CD4-positive, alpha-beta T cell (primary cell): ENCODE data around the gene CUEDC1. TPM values are rescaled to one million over a fixed set of nuclear protein-coding genes. Genes with fewer than 3 reads are reported as not detected.

ENCODE experiments used
- ATAC-seq: fragments of 200-7000 bp; cut with Tn5 transposase; one replicate; pipeline ENCODE4 v1.10.0; 2022; ENCODE audit warnings: mild to moderate bottlenecking; ENCODE audit not compliant: poor library complexity
- CTCF ChIA-PET: fragments of 350-600 bp; sonication (Branson Sonifier 250); formaldehyde crosslinking; loops from one replicate; lab custom pipeline; 2021; ENCODE audit warnings: antibody characterized with exemption, inconsistent platforms; lab: Charles Lee
- POLR2A ChIA-PET: fragments of 350-600 bp; sonication (Branson Sonifier 250); formaldehyde crosslinking; loops from one replicate; lab custom pipeline; 2021; ENCODE audit warnings: antibody characterized with exemption, inconsistent platforms; lab: Charles Lee
- DNase-seq, 14 experiments: peaks; one replicate each; pipeline ENCODE4 v3.0.0-alpha.2; 2013 to 2020; ENCODE audit warnings: mixed read lengths in 2 of 14
- H3K27ac ChIP-seq, 2 donors: one replicate each; pipeline versions ENCODE4 v1.5.1 to v1.7.0; 2013; ENCODE audit warnings: low read length in 2 of 2, low read depth in 1 of 2, mild to moderate bottlenecking in 1 of 2
- H3K27me3 ChIP-seq, 2 experiments: 1 replicate in 1 of 2; 2 replicates in 1 of 2; pipeline versions ENCODE4 v1.6.1 to v1.7.0; 2013; ENCODE audit warnings: low read length in 2 of 2, control low read depth in 1 of 2, mild to moderate bottlenecking in 1 of 2, moderate library complexity in 1 of 2; ENCODE audit not compliant: insufficient read depth in 2 of 2, control insufficient read depth in 1 of 2
- H3K36me3 ChIP-seq: one replicate; pipeline ENCODE4 v1.6.1; 2013; ENCODE audit warnings: low read length, control low read depth; ENCODE audit not compliant: insufficient read depth
- H3K4me1 ChIP-seq: one replicate; pipeline ENCODE4 v1.6.1; 2013; ENCODE audit warnings: low read length, control low read depth; ENCODE audit not compliant: insufficient read depth
- H3K4me3 ChIP-seq: one replicate; pipeline ENCODE4 v1.5.1; 2013; ENCODE audit warnings: mild to moderate bottlenecking, low read length, moderate library complexity
- H3K9me3 ChIP-seq, 2 experiments: 1 replicate in 1 of 2; 2 replicates in 1 of 2; pipeline versions ENCODE4 v1.6.1 to v1.7.0; 2013; ENCODE audit warnings: low read length in 2 of 2, mild to moderate bottlenecking in 2 of 2, control low read depth in 1 of 2, moderate library complexity in 1 of 2; ENCODE audit not compliant: control insufficient read depth in 1 of 2, insufficient read depth in 1 of 2
- H3K27ac Mint-ChIP-seq: one replicate; pipeline ENCODE4 v1.8.0; 2020; ENCODE audit warnings: mixed read lengths
- H3K27me3 Mint-ChIP-seq: one replicate; pipeline ENCODE4 v1.8.0; 2021; ENCODE audit warnings: mixed read lengths
- H3K36me3 Mint-ChIP-seq: one replicate; pipeline ENCODE4 v1.8.0; 2021; ENCODE audit warnings: low read depth, mixed read lengths
- H3K4me1 Mint-ChIP-seq: one replicate; pipeline ENCODE4 v1.8.0; 2021; ENCODE audit warnings: low read depth, mixed read lengths
- H3K4me3 Mint-ChIP-seq: one replicate; pipeline ENCODE4 v1.8.0; 2020; ENCODE audit warnings: mild to moderate bottlenecking, mixed read lengths
- H3K9me3 Mint-ChIP-seq: one replicate; pipeline ENCODE4 v1.8.0; 2020; ENCODE audit warnings: mixed read lengths
- CTCF ChIP-seq: fragments of 200-600 bp; IDR thresholded peaks from one replicate; pipeline ENCODE4 v1.8.0; 2022; ENCODE audit warnings: antibody characterized with exemption, mild to moderate bottlenecking
- intact Hi-C, 2 experiments: fragments of 100-400 bp; cut with DNase I in 1 of 2; cut with micrococcal nuclease in 1 of 2; formaldehyde crosslinking; loops; one replicate each; pipeline versions ENCODE4 v1.15.1 to v1.9.0; 2023 to 2025; cut with DNase I, micrococcal nuclease
- total RNA-seq, 174 experiments: library from RNA in 2 of 174; stranded (reverse) in 2 of 174; gene quantifications; one replicate each; pipeline ENCODE4 v1.2.3 and lab custom pipeline; 2021 to 2026

The CUEDC1 gene
- total RNA-seq, 2 experiments from 2014 or later = 0.41 to 1.0 TPM

DNA sequence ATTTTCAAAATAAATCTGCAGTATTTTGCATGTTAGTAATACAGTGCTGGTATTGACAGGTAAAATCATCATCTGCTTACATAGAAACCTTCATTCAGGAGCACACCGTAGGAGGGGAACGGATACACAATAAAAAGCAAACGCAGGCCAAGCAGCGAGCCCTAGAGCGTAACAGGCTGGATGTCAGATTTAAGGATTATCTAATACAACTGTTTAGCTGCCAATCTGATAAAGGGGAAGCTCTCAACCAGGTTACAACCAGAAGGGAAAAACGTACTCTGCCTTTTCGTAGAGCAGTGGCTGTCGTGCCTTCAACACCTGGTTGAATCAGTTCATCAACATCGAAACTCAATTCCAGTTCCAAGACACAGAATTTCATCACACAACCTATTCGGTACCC, 16.4 kb upstream of the CUEDC1 start:
- Histone ChIP-seq H3K4me1 (no peaks in the 10 kb centered on the region), H3K27ac (no peak overlapping the region), H3K9me3 (no peaks in the 10 kb centered on the region), H3K4me3 (no peak overlapping the region), H3K36me3 (peaks cover 38% of the 10 kb centered on the region), H3K27me3 (no peaks in the 10 kb centered on the region)
- no peak overlapping the region for H3K27ac Mint-ChIP-seq
- peaks cover 41% of the 10 kb centered on the region for H3K36me3 Mint-ChIP-seq
- intact Hi-C loops = no loop called here
- ATAC-seq = no peak
- H3K9me3 Mint-ChIP-seq = no peaks in the 10 kb centered on the region
- DNase-seq = no peak
- no peak overlapping the region for H3K4me3 Mint-ChIP-seq
- ChIA-PET POLR2A (no interaction called here), CTCF (no interaction called here)
- H3K27me3 Mint-ChIP-seq = no peaks in the 10 kb centered on the region
- TF ChIP-seq CTCF = no peak
- H3K4me1 Mint-ChIP-seq = no peaks in the 10 kb centered on the region

DNA sequence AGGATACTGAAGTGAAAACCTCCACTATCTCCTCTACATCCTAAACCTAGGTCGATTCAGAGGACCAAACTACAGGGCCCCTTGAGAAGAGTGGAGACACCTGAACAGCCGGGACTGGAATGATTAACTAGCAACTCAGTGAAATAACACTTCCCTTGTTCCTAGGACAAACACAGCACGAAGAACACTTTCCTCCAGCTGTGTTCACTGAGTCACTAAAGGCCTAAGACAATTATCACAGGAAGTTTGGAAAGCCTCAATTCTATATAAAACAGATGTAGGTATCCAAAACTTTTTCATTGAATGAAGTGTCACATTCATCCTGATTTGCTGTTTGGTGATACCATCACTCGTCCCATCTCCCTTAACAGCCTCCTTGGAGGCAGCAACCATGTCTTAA, 15.5 kb upstream of the CUEDC1 start:
- Histone ChIP-seq H3K4me1 (no peaks in the 10 kb centered on the region), H3K36me3 (peaks cover 30% of the 10 kb centered on the region), H3K27me3 (no peaks in the 10 kb centered on the region), H3K27ac (no peak overlapping the region), H3K9me3 (no peaks in the 10 kb centered on the region), H3K4me3 (no peak overlapping the region)
- Mint-ChIP-seq H3K36me3 (peaks cover 33% of the 10 kb centered on the region), H3K4me3 (no peak overlapping the region), H3K27me3 (no peaks in the 10 kb centered on the region), H3K27ac (no peak overlapping the region), H3K9me3 (no peaks in the 10 kb centered on the region), H3K4me1 (no peaks in the 10 kb centered on the region)
- DNase-seq (no peak), ATAC-seq (no peak)
- no peak for TF ChIP-seq CTCF
- ChIA-PET POLR2A (no interaction called here), CTCF (no interaction called here)
- intact Hi-C loops = no loop called here

GRCh38 chr17:57968456-57968855, 13.2 kb upstream of the CUEDC1 start:
- intact Hi-C loops = no loop called here
- Mint-ChIP-seq H3K27ac (no peak overlapping the region), H3K9me3 (no peaks in the 10 kb centered on the region), H3K36me3 (peaks cover 12% of the 10 kb centered on the region), H3K27me3 (no peaks in the 10 kb centered on the region), H3K4me3 (no peak overlapping the region), H3K4me1 (no peaks in the 10 kb centered on the region)
- POLR2A ChIA-PET = no interaction called here
- CTCF ChIA-PET = no interaction called here
- TF ChIP-seq CTCF = no peak
- H3K4me3 ChIP-seq = no peak overlapping the region
- DNase-seq (no peak), ATAC-seq (no peak)
- no peaks in the 10 kb centered on the region for H3K4me1 ChIP-seq
- H3K9me3 ChIP-seq = no peaks in the 10 kb centered on the region
- no peaks in the 10 kb centered on the region for H3K27me3 ChIP-seq
- peaks cover 9% of the 10 kb centered on the region for H3K36me3 ChIP-seq
- no peak overlapping the region for H3K27ac ChIP-seq
